NCI-H2196 (cell line): Measurements from ENCODE around the gene SLC17A9.

Source experiments
- DNase-seq: peaks from one replicate; lab custom pipeline; 2025; ENCODE audit not compliant: unreplicated experiment; lab: John Stamatoyannopoulos, UW

Gene SLC17A9

DNA sequence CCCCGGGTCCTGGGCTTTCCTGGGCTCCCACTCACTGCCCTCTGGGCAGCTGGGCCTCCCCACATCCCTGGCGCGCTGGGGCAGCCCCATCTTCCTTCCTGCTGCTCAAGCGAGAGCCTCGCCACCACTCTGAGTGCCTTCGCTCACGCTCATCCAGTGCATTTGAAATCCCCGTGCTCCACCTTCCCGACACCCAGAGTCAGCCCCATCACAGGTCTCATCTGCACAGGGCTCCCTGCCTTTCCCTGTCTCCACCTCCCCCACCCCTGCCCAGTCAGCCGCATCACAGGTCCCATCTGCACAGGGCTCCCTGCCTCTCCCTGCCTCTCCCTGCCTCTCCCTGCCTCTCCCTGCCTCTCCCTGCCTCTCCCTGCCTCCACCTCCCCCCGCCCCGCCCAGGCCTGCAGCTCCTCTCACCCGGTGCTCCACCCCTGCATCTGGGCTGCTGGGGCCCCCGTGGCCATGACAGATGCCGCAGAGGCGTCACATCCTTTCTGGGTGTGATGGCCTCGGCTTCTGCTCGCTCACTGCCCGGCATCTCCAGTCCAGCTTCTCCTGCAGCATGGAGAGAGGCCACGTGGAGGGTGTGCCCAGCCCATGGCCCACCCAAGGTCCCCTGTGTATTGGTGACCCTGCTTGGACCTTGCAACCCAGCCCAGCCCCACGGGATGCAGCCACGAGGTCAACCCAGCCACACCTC is 63.3 kb downstream of the SLC17A9 start:
- DNase-seq, result no peak

DNA sequence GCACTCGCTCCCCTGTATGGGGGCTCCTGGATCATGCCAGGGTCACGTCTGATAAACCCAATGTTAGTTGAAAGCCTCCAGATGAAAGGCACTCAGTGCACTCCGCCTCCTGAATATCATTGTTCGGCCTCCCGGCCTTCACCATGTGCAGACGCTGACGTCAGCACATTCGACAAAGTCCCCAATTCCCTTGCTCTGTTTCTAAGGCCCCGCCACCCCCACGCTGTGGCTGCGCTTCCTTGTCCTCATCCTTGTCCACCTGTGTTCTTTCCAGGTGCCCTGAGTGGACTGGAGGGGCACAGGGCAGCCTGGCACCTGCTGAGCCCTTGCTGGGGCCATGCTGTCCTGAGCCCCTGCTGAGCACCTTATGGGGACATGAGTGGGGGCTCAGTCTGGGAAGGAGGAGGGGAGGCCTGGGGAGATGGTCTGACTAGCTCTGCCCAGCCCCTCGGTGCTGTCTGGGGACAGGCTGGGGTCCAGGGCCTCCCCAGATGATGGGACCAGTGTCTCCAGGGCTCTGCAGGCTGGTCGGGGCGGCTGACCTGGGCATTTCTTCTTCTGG is 64.1 kb downstream of the SLC17A9 start:
- no peak for DNase-seq

DNA sequence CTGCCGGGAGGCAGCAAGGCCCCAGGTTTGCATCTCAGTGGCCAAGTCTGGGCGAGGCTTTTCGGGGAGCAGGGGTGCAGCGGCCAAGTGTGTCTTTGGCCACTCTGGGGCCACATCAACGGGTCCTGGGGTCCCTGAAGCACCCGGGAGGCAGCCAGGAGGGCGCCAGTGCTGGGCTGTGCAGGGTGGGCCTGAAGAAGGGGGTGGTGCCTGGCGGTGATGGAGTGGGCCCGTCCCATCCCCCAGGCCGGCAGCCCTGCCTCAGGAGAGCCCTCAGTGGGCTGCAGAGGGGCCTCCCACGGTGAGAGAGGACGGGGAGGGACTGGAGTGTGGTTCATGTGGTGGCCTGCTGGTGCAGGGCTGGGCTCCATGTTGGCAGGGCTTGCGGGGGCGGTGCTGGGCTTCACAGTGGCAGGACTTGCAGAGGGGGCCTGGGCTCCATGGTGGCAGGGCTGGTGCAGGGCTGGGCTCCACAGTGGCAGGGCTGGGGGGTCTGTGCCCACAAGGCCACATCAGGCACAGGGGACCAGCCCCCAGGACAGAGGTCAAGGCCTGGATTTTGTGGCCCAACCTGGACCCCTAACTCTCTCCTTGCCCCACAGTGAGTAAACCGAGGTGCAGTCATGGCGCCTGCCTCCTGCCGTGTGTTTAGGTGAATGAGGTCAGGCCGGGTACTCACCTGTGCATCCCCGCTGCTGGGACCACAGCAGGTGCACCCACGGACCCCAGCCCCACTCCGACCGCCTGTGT is 64.7 kb downstream of the SLC17A9 start:
- no peak for DNase-seq

DNA sequence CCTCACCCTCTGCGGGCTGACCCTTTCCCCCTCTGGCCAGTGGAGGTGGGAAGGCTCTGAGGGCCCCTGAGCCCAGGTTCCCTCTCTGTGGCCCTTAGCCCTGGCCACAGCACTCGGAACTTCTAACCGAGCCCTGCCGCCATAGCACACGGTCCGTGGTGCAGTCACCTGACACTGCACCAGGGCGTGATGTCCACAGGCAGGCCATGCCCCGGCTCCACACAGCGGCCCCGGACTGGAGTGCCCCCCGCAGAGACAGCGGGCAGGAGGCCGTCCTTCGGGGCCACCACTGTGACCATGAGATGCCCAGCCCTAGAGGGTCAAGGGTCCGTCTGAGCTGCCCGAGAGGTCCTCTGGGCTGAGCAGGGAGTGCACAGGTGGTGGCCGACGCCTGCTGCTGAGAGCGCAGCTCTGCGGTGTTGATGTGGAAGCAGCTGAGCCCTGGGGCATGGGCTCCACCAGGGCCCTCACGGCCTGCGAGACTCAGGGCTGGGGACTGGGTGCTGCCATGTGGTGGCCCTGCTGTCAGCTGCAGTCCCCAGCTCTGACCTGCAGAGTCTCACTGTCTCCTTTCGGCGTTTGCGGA is 65.4 kb downstream of the SLC17A9 start:
- no peak for DNase-seq
